H4 (cell line): Measurements from ENCODE around the gene DCT. TPM values are rescaled to one million over a fixed set of nuclear protein-coding genes. Genes with fewer than 3 reads are reported as not detected.

Experiments used
- DNase-seq: peaks from one replicate; pipeline ENCODE4 v3.0.0-alpha.2; 2015; ENCODE audit warnings: low spot score
- total RNA-seq: library from RNA; depleted of rRNA; stranded (reverse); fragments of >200 nt; shearing (Covaris generic); gene quantifications from 2 replicates; pipeline ENCODE4 v1.2.3, GENCODE V29; 2014; rRNA removed

The DCT gene
- total RNA-seq, 1 experiment from 2014 or later, result 0.14 TPM

DNA sequence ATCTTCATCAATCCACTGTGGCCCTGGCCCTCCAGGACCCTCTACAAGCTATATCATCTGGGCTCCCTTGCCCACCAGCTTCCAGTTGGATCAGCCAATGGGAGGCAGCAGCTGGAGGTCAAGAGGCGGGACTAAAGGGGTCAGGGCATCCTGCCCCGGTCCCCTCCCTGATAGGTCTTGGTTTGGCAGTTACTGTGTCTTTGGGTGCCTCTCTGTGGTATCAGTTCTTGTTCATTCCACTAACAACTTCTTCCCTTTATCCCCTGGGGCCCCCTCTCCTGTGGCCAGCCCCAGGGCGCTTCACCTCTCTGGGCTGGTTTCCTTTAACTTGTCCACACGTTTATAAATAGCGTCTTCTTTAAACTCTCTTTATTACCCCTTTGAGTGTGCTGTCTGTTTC lies 83.6 kb downstream of the DCT start:
- DNase-seq, result no peak

DNA sequence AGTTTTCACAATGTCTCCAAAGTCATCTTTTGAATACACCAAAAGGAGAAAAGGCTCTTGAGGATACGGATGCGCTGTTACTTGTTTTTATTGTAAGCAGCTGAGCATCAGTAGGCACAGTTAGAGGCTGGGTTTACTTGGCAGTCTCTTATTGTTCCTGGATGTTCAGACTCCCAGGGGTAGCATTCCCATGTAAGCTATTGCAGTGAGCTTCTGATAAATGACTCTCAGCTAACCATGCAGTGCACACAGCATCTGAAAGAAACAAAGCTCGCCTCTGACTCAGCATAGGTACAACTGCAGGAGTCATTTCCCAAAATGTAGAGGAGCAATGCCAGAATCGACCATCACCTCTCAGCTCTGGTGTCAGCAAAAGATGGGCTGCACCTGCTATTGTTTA lies 84.8 kb downstream of the DCT start:
- DNase-seq, result no peak

DNA sequence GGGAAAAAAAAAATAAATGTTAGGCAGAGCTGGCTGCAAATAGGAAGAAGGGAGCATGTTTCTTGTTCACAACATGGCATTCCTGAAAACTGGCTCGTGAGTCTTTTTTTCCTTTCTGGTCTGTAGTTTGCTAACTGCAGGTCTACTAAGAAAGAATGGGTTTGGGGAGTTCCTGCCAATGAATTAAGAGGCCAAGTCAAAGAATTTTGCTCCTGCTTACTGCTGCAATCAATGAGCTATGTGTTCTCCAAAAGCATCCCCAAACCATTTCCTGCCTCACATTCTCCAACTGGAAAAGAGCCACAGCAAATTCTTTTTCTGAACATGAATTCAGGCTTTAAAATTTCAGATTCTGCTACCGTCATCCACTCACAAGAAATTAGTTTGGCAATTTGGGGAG lies 88.6 kb downstream of the DCT start:
- no peak for DNase-seq

DNA sequence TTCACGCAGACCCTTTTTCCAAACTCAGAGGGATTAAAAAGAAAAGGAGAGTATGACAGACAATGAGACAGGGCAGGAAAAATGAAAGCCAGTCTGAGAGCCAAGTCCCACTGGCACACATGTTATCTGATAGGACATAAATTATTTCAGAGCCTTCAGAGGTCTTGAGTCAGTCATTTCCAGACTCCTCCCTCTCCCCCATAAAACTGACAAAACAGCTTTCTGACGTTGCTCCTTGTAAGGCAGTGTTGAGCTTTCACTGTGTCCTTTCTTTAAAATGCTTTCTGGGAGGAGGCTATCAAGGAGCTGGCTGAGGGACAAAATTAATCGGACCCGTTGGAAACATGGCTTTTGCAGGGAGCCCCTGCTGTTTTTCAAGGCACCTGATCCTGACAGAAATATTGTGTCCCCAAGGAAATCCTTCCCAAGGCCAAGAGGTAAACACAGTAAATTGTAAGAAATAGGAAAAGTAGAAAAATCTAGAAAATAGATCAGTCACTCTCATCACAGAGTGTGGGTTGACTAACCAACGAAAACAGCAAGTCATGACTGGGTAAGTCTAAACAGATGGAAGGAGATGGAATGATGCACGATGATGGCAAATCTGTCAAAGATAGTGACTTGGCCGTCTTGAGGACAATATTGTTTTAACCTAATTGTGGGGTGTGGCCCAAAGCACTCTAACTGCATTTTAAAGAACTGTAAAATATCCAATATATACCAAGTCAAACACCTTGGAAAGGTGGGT lies 89.7 kb downstream of the DCT start:
- DNase-seq, result no peak

- DNase-seq, result no peak
Measured at GRCh38 chr13:94387047-94387446, 92.4 kb downstream of the DCT start.

Other genes with a start within 250 kb of the DCT start
- gene TGDS, start 116.5 kb upstream of the DCT start, total RNA-seq, result 9.3 and 14.4 TPM in 2 replicates
- gene GPR180, start 122.2 kb upstream of the DCT start, total RNA-seq, result 2.5 and 3.7 TPM in 2 replicates
- gene SOX21, start 232.9 kb upstream of the DCT start, total RNA-seq, result not detected in 2 replicates